ENCODE measurements around the gene RUSC1.

The RUSC1 gene

GRCh38 chr1:155320661-155321617, at the start of gene RUSC1:
TSS of gene RUSC1 (plus strand) at chr1:155320894. CDS start at chr1:155321774, 880 bp downstream.
- peak; percentile 79 for DNase-seq (ENCODE audit: low spot score)
- Histone ChIP-seq H3K27me3 (ENCODE audit: insufficient read depth, poor library complexity, severe bottlenecking) (no peaks in the 10 kb centered on the region), H3K36me3 (ENCODE audit: low read depth) (peaks cover 49% of the 10 kb centered on the region), H3K27ac (ENCODE audit: poor library complexity, severe bottlenecking) (peak within 1 kb of the TSS; percentile 83), H3K4me1 (ENCODE audit: insufficient read depth, poor library complexity, severe bottlenecking) (no peaks in the 10 kb centered on the region), H3K9me3 (ENCODE audit: severe bottlenecking) (no peaks in the 10 kb centered on the region), H3K4me3 (ENCODE audit: severe bottlenecking) (peak within 1 kb of the TSS; percentile 7)
- peak; percentile 23 for ATAC-seq (ENCODE audit: low read depth)
- no peak for TF ChIP-seq CTCF (IDR thresholded peaks at IDR 0.05; ENCODE audit: poor library complexity, severe bottlenecking)

GRCh38 chr1:155272466-155273342, 48.0 kb upstream of the RUSC1 start:
- Histone ChIP-seq H3K36me3 (ENCODE audit: low read depth) (peaks cover 45% of the 10 kb centered on the region), H3K4me3 (ENCODE audit: severe bottlenecking) (peak overlapping the region; percentile 62), H3K27ac (ENCODE audit: poor library complexity, severe bottlenecking) (peak overlapping the region; percentile 85), H3K4me1 (ENCODE audit: insufficient read depth, poor library complexity, severe bottlenecking) (peaks cover 3% of the 10 kb centered on the region), H3K27me3 (ENCODE audit: insufficient read depth, poor library complexity, severe bottlenecking) (no peaks in the 10 kb centered on the region), H3K9me3 (ENCODE audit: severe bottlenecking) (no peaks in the 10 kb centered on the region)
- peak; percentile 24 for ATAC-seq (ENCODE audit: low read depth)
- TF ChIP-seq CTCF (IDR thresholded peaks at IDR 0.05; ENCODE audit: poor library complexity, severe bottlenecking), result no peak
- DNase-seq (ENCODE audit: low spot score), result no peak

- H3K36me3 ChIP-seq (ENCODE audit: low read depth), result peaks cover 36% of the 10 kb centered on the region
- peak within 1 kb of the TSS; percentile 62 for H3K4me3 ChIP-seq (ENCODE audit: severe bottlenecking)
- no peak for TF ChIP-seq CTCF (IDR thresholded peaks at IDR 0.05; ENCODE audit: poor library complexity, severe bottlenecking)
- ATAC-seq (ENCODE audit: low read depth), result peak; percentile 86
- no peaks in the 10 kb centered on the region for H3K27me3 ChIP-seq (ENCODE audit: insufficient read depth, poor library complexity, severe bottlenecking)
- H3K9me3 ChIP-seq (ENCODE audit: severe bottlenecking), result no peaks in the 10 kb centered on the region
- peaks cover 3% of the 10 kb centered on the region for H3K4me1 ChIP-seq (ENCODE audit: insufficient read depth, poor library complexity, severe bottlenecking)
- peak; percentile 95 for DNase-seq (ENCODE audit: low spot score)
- H3K27ac ChIP-seq (ENCODE audit: poor library complexity, severe bottlenecking), result peak within 1 kb of the TSS; percentile 85
Measured at GRCh38 chr1:155273343-155274245, 47.1 kb upstream of the RUSC1 start, which contains the start of gene CLK2. TSS of gene CLK2 (minus strand) at chr1:155273504. CDS start at chr1:155270977, 2,527 bp downstream.

- H3K4me3 ChIP-seq (ENCODE audit: severe bottlenecking), result peak within 1 kb of the TSS; percentile 53
- DNase-seq (ENCODE audit: low spot score), result peak; percentile 95
- ATAC-seq (ENCODE audit: low read depth), result peak; percentile 70
- peak within 1 kb of the TSS; percentile 14 for H3K27ac ChIP-seq (ENCODE audit: poor library complexity, severe bottlenecking)
- peak; percentile 93 for TF ChIP-seq CTCF (IDR thresholded peaks at IDR 0.05; ENCODE audit: poor library complexity, severe bottlenecking)
- H3K9me3 ChIP-seq (ENCODE audit: severe bottlenecking), result no peaks in the 10 kb centered on the region
- H3K27me3 ChIP-seq (ENCODE audit: insufficient read depth, poor library complexity, severe bottlenecking), result no peaks in the 10 kb centered on the region
- H3K36me3 ChIP-seq (ENCODE audit: low read depth), result peaks cover under 1% of the 10 kb centered on the region; the same call in 1 of the 2 replicates
- H3K4me1 ChIP-seq (ENCODE audit: insufficient read depth, poor library complexity, severe bottlenecking), result peaks cover under 1% of the 10 kb centered on the region
Measured at GRCh38 chr1:155277070-155277901, 43.4 kb upstream of the RUSC1 start, which contains the start of gene HCN3. TSS of gene HCN3 (plus strand) at chr1:155277463. CDS start at chr1:155277591, 128 bp downstream.
